ENCODE data around the gene PREX1. TPM values are rescaled to one million over a fixed set of nuclear protein-coding genes. Genes with fewer than 3 reads are reported as not detected.
"Not testable (repeated sequence)": the region's sequence is repeated elsewhere in the genome, so short reads cannot be mapped to it uniquely, and the experiment has no call there.

The PREX1 gene
- polyA plus RNA-seq, 1 donor: 9.9 TPM

- H3K27ac ChIP-seq (ENCODE audit: low read length): no peak overlapping the region
- H3K4me3 ChIP-seq (ENCODE audit: low read length): no peak overlapping the region
- no CpG with 5 or more reads among the region's 12 CpGs for WGBS (ENCODE audit: insufficient coverage, low lambda C conversion rate)
- peaks cover 3% of the 10 kb centered on the region for H3K9me3 ChIP-seq (ENCODE audit: control insufficient read depth, low read depth, low read length)
- no peaks in the 10 kb centered on the region for H3K27me3 ChIP-seq (ENCODE audit: control insufficient read depth, insufficient read depth, low read length)
- no peaks in the 10 kb centered on the region for H3K4me1 ChIP-seq (ENCODE audit: control insufficient read depth, insufficient read depth, low read length)
- DNase-seq: no peak
- H3K36me3 ChIP-seq (ENCODE audit: control insufficient read depth, insufficient read depth, low read length): no peaks in the 10 kb centered on the region
These were observed 66.6 kb downstream of the PREX1 start for GRCh38 chr20:48761023-48761785.

- no peak overlapping the region for H3K27ac ChIP-seq (ENCODE audit: low read length)
- DNase-seq: peak in 1 of 2 donors; percentile 33
- no peaks in the 10 kb centered on the region for H3K27me3 ChIP-seq (ENCODE audit: control insufficient read depth, insufficient read depth, low read length)
- no peaks in the 10 kb centered on the region for H3K36me3 ChIP-seq (ENCODE audit: control insufficient read depth, insufficient read depth, low read length)
- no peak overlapping the region for H3K4me3 ChIP-seq (ENCODE audit: low read length)
- no CpG with 5 or more reads among the region's 8 CpGs for WGBS (ENCODE audit: insufficient coverage, low lambda C conversion rate)
- no peaks in the 10 kb centered on the region for H3K4me1 ChIP-seq (ENCODE audit: control insufficient read depth, insufficient read depth, low read length)
- peaks cover 3% of the 10 kb centered on the region for H3K9me3 ChIP-seq (ENCODE audit: control insufficient read depth, low read depth, low read length)
These were observed 67.3 kb downstream of the PREX1 start for GRCh38 chr20:48760403-48760983.

DNA sequence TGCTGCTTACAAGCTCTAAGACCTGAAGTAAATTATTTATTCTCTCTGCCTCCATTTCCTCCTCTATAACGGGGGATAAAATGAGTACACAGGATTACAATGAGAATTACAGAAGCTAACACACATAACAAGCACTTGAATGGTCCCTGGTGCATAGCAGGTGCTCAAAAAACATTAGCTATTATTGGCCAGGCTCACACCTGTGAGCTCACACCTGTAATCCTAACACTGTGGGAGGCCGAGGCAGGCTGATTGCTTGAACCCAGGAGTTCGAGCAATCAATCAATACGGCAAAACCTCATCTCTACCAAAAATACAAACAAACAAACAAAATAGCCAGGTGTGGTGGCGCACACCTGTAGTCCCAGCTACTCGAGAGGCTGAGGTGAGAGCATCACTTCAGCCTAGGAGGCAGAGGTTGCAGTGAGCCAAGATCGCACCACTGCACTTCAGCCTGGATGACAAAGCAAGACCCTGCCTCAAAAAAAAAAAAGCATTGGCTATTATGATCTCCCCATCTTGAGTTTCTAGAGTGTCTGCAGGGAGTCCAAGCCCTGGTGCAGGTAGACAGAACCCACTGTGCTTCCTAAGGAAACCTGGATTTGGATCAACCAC lies 68.1 kb downstream of the PREX1 start:
- peaks cover 2% of the 10 kb centered on the region for H3K9me3 ChIP-seq (ENCODE audit: control insufficient read depth, low read depth, low read length)
- H3K27me3 ChIP-seq (ENCODE audit: control insufficient read depth, insufficient read depth, low read length): no peaks in the 10 kb centered on the region
- WGBS (ENCODE audit: insufficient coverage, low lambda C conversion rate): no CpG with 5 or more reads among the region's 7 CpGs
- DNase-seq: no peak
- H3K27ac ChIP-seq (ENCODE audit: low read length): no peak overlapping the region
- no peaks in the 10 kb centered on the region for H3K4me1 ChIP-seq (ENCODE audit: control insufficient read depth, insufficient read depth, low read length)
- H3K4me3 ChIP-seq (ENCODE audit: low read length): no peak overlapping the region
- no peaks in the 10 kb centered on the region for H3K36me3 ChIP-seq (ENCODE audit: control insufficient read depth, insufficient read depth, low read length)

DNA sequence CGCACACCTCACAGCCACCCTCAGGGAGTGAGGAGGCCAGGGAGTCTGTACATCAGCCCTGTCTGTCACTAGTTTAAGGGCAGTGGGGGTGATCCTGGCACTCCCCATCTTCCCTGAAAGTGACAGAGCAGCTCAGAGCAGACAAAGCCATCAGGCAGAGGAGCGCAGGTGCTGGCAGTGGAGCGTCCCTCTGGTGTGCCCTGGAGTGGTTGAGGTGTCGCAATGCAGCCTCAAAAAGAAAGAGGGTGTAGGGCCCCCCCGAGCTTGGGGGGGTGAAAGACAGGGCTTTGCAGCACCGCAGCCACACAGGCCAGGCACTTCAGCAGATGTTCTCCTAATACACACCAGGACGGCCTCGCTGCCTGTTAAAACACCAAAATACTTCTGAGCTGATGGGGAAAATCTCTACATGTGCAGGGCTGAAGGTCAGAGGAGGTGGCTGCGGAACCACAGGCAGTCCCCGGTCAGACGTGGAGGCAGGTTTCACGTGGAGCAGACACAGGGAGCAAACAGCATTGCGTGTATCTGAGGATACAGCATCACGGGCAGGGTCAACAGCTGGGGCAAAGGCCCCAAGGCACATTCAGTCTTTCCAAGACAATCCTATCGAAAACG lies 69.5 kb downstream of the PREX1 start:
- H3K27ac ChIP-seq (ENCODE audit: low read length): no peak overlapping the region
- WGBS (ENCODE audit: insufficient coverage, low lambda C conversion rate): no CpG with 5 or more reads among the region's 16 CpGs
- no peak overlapping the region for H3K4me3 ChIP-seq (ENCODE audit: low read length)
- no peaks in the 10 kb centered on the region for H3K9me3 ChIP-seq (ENCODE audit: control insufficient read depth, low read depth, low read length)
- no peaks in the 10 kb centered on the region for H3K27me3 ChIP-seq (ENCODE audit: control insufficient read depth, insufficient read depth, low read length)
- DNase-seq: no peak
- H3K36me3 ChIP-seq (ENCODE audit: control insufficient read depth, insufficient read depth, low read length): no peaks in the 10 kb centered on the region
- H3K4me1 ChIP-seq (ENCODE audit: control insufficient read depth, insufficient read depth, low read length): no peaks in the 10 kb centered on the region

DNA sequence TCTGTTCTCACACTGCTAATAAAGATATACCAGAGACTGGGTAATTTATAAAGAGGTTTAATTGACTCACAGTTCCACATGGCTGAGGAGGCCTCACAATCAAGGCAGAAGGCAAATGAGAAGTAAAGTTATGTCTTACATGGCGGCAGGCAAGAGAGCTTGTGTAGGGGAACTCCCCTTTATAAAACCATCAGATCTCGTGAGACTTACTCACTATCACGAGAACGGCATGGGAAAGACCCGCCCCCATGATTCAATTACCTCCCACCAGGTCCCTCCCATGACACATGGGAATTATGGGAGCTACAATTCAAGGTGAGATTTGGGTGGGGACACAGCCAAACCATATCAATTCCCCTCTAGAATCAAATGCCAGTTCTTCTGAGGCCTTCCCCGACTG lies 71.0 kb downstream of the PREX1 start:
- H3K36me3 ChIP-seq (ENCODE audit: control insufficient read depth, insufficient read depth, low read length); DNase-seq; H3K9me3 ChIP-seq (ENCODE audit: control insufficient read depth, low read depth, low read length); H3K4me3 ChIP-seq (ENCODE audit: low read length); H3K27ac ChIP-seq (ENCODE audit: low read length); H3K4me1 ChIP-seq (ENCODE audit: control insufficient read depth, insufficient read depth, low read length); H3K27me3 ChIP-seq (ENCODE audit: control insufficient read depth, insufficient read depth, low read length): not testable (repeated sequence)
- no CpG with 5 or more reads among the region's 6 CpGs for WGBS (ENCODE audit: insufficient coverage, low lambda C conversion rate)

- H3K9me3 ChIP-seq (ENCODE audit: control insufficient read depth, low read depth, low read length): no peaks in the 10 kb centered on the region
- H3K27me3 ChIP-seq (ENCODE audit: control insufficient read depth, insufficient read depth, low read length): no peaks in the 10 kb centered on the region
- H3K4me3 ChIP-seq (ENCODE audit: low read length): no peak overlapping the region
- no peaks in the 10 kb centered on the region for H3K4me1 ChIP-seq (ENCODE audit: control insufficient read depth, insufficient read depth, low read length)
- DNase-seq: no peak
- no CpG with 5 or more reads among the region's 8 CpGs for WGBS (ENCODE audit: insufficient coverage, low lambda C conversion rate)
- H3K27ac ChIP-seq (ENCODE audit: low read length): no peak overlapping the region
- no peaks in the 10 kb centered on the region for H3K36me3 ChIP-seq (ENCODE audit: control insufficient read depth, insufficient read depth, low read length)
These were observed 73.5 kb downstream of the PREX1 start for GRCh38 chr20:48754292-48754691.

DNA sequence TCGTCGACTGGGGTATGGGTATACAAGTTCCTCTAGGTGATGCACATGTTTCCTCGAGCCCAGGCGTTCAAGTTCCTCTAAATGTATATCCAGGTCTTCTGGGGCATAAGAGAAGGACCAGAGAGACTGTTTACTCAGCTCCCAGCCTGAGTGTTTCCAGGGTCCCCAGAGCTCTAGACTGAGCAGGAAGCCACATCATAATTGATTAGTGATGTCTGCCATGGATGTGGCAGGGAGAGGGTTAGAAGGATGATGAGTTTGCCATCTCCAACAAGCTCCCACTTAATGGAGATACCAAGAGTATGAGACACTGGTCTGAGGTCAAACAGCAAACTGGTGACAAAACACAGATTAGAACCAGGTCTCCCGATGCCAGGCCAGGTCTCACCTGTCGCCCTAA lies 74.8 kb downstream of the PREX1 start:
- Histone ChIP-seq H3K27ac (ENCODE audit: low read length) (no peak overlapping the region), H3K4me1 (ENCODE audit: control insufficient read depth, insufficient read depth, low read length) (no peaks in the 10 kb centered on the region), H3K9me3 (ENCODE audit: control insufficient read depth, low read depth, low read length) (no peaks in the 10 kb centered on the region), H3K4me3 (ENCODE audit: low read length) (no peak overlapping the region), H3K36me3 (ENCODE audit: control insufficient read depth, insufficient read depth, low read length) (no peaks in the 10 kb centered on the region), H3K27me3 (ENCODE audit: control insufficient read depth, insufficient read depth, low read length) (no peaks in the 10 kb centered on the region)
- DNase-seq: no peak
- WGBS (ENCODE audit: insufficient coverage, low lambda C conversion rate): no CpG with 5 or more reads among the region's 6 CpGs

- Histone ChIP-seq H3K9me3 (ENCODE audit: control insufficient read depth, low read depth, low read length) (no peaks in the 10 kb centered on the region), H3K27me3 (ENCODE audit: control insufficient read depth, insufficient read depth, low read length) (no peaks in the 10 kb centered on the region), H3K4me3 (ENCODE audit: low read length) (no peak overlapping the region), H3K4me1 (ENCODE audit: control insufficient read depth, insufficient read depth, low read length) (no peaks in the 10 kb centered on the region), H3K36me3 (ENCODE audit: control insufficient read depth, insufficient read depth, low read length) (no peaks in the 10 kb centered on the region), H3K27ac (ENCODE audit: low read length) (no peak overlapping the region)
- no CpG with 5 or more reads among the region's 4 CpGs for WGBS (ENCODE audit: insufficient coverage, low lambda C conversion rate)
- DNase-seq: no peak
These were observed 75.9 kb downstream of the PREX1 start for GRCh38 chr20:48751871-48752270.

DNA sequence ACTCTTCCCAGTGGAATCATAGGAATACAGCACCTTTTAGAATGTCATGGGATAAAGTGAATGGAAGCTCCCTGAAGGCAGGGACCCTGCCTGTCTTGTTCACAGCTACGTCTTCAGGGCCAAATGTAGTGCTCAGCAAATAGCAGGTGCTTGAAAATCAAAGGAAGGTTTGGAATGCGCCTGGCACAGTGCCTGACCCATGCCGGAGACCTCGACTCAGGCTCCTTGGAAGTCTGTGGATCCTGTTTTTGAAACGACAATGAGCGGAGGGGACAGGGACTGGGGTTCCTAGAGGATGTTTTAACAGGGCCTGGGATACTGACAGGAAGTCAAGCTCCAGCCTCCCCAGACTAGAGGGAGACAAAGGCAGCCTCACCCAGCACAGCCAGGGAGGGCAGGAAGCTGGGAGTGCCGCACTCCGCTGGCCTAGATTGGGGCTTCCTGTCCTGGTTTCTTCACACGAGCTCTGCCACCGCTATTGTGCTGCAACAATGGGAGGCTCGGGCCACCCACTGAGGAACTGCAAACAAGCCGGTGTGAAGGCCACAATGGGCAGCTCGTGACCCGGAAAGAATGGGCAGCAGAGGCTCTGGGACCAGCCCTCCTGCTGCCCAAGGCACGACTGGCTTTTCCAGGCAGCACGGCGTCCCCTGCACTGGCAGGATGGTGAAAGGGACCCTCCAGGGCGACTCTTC lies 76.7 kb downstream of the PREX1 start:
- no peak for DNase-seq
- Histone ChIP-seq H3K4me1 (ENCODE audit: control insufficient read depth, insufficient read depth, low read length) (no peaks in the 10 kb centered on the region), H3K27ac (ENCODE audit: low read length) (no peak overlapping the region), H3K4me3 (ENCODE audit: low read length) (no peak overlapping the region), H3K9me3 (ENCODE audit: control insufficient read depth, low read depth, low read length) (no peaks in the 10 kb centered on the region), H3K27me3 (ENCODE audit: control insufficient read depth, insufficient read depth, low read length) (no peaks in the 10 kb centered on the region), H3K36me3 (ENCODE audit: control insufficient read depth, insufficient read depth, low read length) (no peaks in the 10 kb centered on the region)
- WGBS (ENCODE audit: insufficient coverage, low lambda C conversion rate): 90% methylated on average over 2 of the region's 18 CpGs

DNA sequence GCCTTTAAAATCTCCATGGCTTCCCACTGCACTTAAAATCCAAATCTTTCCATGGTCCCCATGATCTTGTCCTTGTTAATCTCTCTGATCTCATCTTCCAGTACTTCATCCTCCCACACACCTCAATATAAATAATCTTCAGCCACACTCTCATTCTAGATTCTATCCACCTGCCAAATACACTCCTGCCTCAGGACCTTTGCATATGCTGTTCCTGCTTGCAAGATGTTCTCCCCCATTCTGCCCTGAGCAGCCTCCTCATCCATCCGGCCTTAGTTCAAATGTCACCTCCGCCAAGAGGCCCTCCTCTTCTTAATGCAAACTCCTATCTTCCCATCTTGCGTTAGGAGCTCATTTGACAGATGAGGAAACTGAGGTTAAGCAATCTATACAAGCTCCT lies 77.4 kb downstream of the PREX1 start:
- DNase-seq: no peak
- Histone ChIP-seq H3K27me3 (ENCODE audit: control insufficient read depth, insufficient read depth, low read length) (no peaks in the 10 kb centered on the region), H3K36me3 (ENCODE audit: control insufficient read depth, insufficient read depth, low read length) (no peaks in the 10 kb centered on the region), H3K4me3 (ENCODE audit: low read length) (no peak overlapping the region), H3K27ac (ENCODE audit: low read length) (no peak overlapping the region), H3K9me3 (ENCODE audit: control insufficient read depth, low read depth, low read length) (no peaks in the 10 kb centered on the region), H3K4me1 (ENCODE audit: control insufficient read depth, insufficient read depth, low read length) (no peaks in the 10 kb centered on the region)
- no CpG with 5 or more reads among the region's 3 CpGs for WGBS (ENCODE audit: insufficient coverage, low lambda C conversion rate)

Measured in large intestine (tissue), 3 donors.